OCI-LY7 (cell line): ENCODE results near the gene UACA. TPM values are rescaled to one million over a fixed set of nuclear protein-coding genes. Genes with fewer than 3 reads are reported as not detected.

ENCODE experiments used
- BruUV-seq: library from RNA; stranded (reverse); fragments of 400-500 nt; replicated peaks from 2 replicates; lab custom pipeline; 2021; lab: Mats Ljungman, UMichigan
- CTCF ChIA-PET: fragments of 300-600 bp; sonication (Branson Sonifier 250); formaldehyde crosslinking; loops from one replicate; lab custom pipeline; 2022; ENCODE audit warnings: antibody characterized with exemption; ENCODE audit not compliant: unreplicated experiment; lab: Charles Lee
- POLR2A ChIA-PET: fragments of 300-600 bp; sonication (Branson Sonifier 250); formaldehyde crosslinking; loops from one replicate; lab custom pipeline; 2022; ENCODE audit warnings: antibody characterized with exemption; lab: Charles Lee
- DNase-seq: peaks from one replicate; pipeline ENCODE4 v3.0.0-alpha.2; 2015; ENCODE audit warnings: low spot score
- H2AFZ ChIP-seq: fragments of 200-600 bp; sonication (generic), shearing (Covaris generic); 2 replicates; pipeline ENCODE4 v1.6.1; 2014; ENCODE audit warnings: mild to moderate bottlenecking, antibody characterized with exemption, low read length, moderate library complexity
- H3K27ac ChIP-seq: fragments of 200-600 bp; sonication (generic); 2 replicates; pipeline ENCODE4 v1.5.1; 2014; ENCODE audit warnings: mixed run types, low read depth, mild to moderate bottlenecking, moderate library complexity, low read length, inconsistent platforms; ENCODE audit not compliant: poor library complexity, severe bottlenecking
- H3K36me3 ChIP-seq: fragments of 200-600 bp; sonication (generic); 2 replicates; pipeline ENCODE4 v1.6.1; 2014; ENCODE audit warnings: mild to moderate bottlenecking, antibody characterized with exemption, low read length, moderate library complexity, mixed read lengths; ENCODE audit not compliant: insufficient read depth
- H3K4me1 ChIP-seq: fragments of 200-600 bp; sonication (generic); 2 replicates; pipeline ENCODE4 v1.5.1; 2014; ENCODE audit warnings: mild to moderate bottlenecking, low read length; ENCODE audit not compliant: insufficient read depth, poor library complexity, severe bottlenecking
- H3K4me2 ChIP-seq: fragments of 200-600 bp; sonication (generic); 2 replicates; pipeline ENCODE4 v1.6.1; 2014; ENCODE audit warnings: mild to moderate bottlenecking, low read length
- H3K4me3 ChIP-seq: fragments of 200-600 bp; sonication (generic); 2 replicates; pipeline ENCODE4 v1.5.1; 2014; ENCODE audit warnings: mild to moderate bottlenecking, low read depth, low read length; ENCODE audit not compliant: poor library complexity, severe bottlenecking
- H3K79me2 ChIP-seq: fragments of 200-600 bp; sonication (generic); 2 replicates; pipeline ENCODE4 v1.6.1; 2016; ENCODE audit warnings: low read depth, mild to moderate bottlenecking, low read length, moderate library complexity, mixed read lengths; ENCODE audit not compliant: insufficient read depth
- H3K9me2 ChIP-seq: fragments of 200-600 bp; sonication (generic); 2 replicates; pipeline ENCODE4 v1.6.1; 2016; ENCODE audit warnings: mild to moderate bottlenecking, low read length, mixed read lengths; ENCODE audit not compliant: insufficient read depth
- H3K9me3 ChIP-seq: fragments of 200-600 bp; sonication (generic); 2 replicates; pipeline ENCODE4 v1.6.1; 2014; ENCODE audit warnings: mild to moderate bottlenecking, mixed run types, low read length, mixed read lengths
- H4K20me1 ChIP-seq: fragments of 200-600 bp; sonication (generic); 2 replicates; pipeline ENCODE4 v1.6.1; 2014; ENCODE audit warnings: mild to moderate bottlenecking, antibody characterized with exemption, low read length, moderate library complexity, mixed read lengths; ENCODE audit not compliant: insufficient read depth
- EZH2phosphoT487 ChIP-seq: fragments of 200-600 bp; sonication (generic); IDR thresholded peaks from 2 replicates; pipeline ENCODE4 v1.6.1; 2018; ENCODE audit warnings: low read depth, borderline replicate concordance, mild to moderate bottlenecking, mixed run types, antibody characterized with exemption, low read length, moderate library complexity, mixed read lengths
- intact Hi-C: fragments of 100-400 bp; cut with micrococcal nuclease; formaldehyde crosslinking; loops from one replicate; pipeline ENCODE4 v1.10.0; 2022; ENCODE audit not compliant: unreplicated experiment
- total RNA-seq, 2 experiments: library from RNA; depleted of rRNA in 1 of 2; stranded (reverse); fragments of >200 nt in 1 of 2; shearing (Covaris generic) in 1 of 2; gene quantifications; 2 replicates each; pipeline ENCODE4 v1.2.3, GENCODE V29; 2014 to 2022
- TF ChIP-seq, protein P1 (sequence below): fragments of 200-600 bp; sonication (generic); conservative IDR thresholded peaks from 2 replicates; pipeline ENCODE4 v1.5.1; 2014; ENCODE audit warnings: mild to moderate bottlenecking, antibody characterized with exemption, low read length, moderate library complexity, mixed read lengths

The UACA gene
- total RNA-seq, 2 experiments from 2014 or later = not detected

DNA sequence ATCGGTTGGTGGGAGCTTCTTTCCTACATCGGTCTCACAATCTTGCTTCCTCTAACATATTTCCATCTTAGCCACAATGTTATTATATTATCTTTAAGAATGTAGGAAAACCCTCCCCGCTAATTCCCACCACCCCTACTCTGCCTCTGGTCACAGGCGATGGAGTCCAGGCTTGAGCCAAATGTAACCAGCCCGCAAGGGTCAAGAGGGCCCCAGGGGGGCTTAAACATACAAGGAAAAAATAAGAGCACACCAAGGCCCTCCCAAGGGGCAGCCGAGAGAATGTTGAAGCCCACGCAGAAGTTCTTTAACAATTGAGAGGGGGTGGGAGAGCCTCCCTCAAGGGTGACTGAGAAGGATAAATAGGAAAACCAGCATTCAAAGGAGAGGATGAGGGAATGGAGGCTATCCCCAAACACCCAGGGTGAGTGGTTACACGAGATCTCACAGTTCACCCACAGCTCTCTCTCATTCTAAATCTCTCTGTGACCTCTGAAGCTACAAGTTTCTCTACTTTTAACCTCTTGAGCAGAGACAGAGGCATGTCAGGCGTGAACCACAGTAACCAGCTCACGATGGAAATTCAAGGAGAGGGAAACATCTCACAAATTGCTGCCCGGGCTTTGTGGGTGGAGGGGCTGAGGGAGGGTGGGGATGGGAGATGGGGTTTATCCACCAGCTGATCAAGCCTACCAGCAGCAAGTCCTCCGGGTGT, 31.4 kb upstream of the UACA start:
- Histone ChIP-seq H3K4me3 (no peak overlapping the region), H3K27ac (no peak overlapping the region), H3K4me2 (no peak overlapping the region), H3K9me3 (no peaks in the 10 kb centered on the region), H3K36me3 (no peaks in the 10 kb centered on the region), H2AFZ (no peak overlapping the region), H3K79me2 (no peaks in the 10 kb centered on the region), H4K20me1 (no peaks in the 10 kb centered on the region), H3K9me2 (no peaks in the 10 kb centered on the region), H3K4me1 (no peaks in the 10 kb centered on the region)
- ChIA-PET POLR2A (no interaction called here), CTCF (no interaction called here)
- intact Hi-C loops = no loop called here
- no peak for DNase-seq
- BruUV-seq = no TSS peak
- TF ChIP-seq, protein P1, sequence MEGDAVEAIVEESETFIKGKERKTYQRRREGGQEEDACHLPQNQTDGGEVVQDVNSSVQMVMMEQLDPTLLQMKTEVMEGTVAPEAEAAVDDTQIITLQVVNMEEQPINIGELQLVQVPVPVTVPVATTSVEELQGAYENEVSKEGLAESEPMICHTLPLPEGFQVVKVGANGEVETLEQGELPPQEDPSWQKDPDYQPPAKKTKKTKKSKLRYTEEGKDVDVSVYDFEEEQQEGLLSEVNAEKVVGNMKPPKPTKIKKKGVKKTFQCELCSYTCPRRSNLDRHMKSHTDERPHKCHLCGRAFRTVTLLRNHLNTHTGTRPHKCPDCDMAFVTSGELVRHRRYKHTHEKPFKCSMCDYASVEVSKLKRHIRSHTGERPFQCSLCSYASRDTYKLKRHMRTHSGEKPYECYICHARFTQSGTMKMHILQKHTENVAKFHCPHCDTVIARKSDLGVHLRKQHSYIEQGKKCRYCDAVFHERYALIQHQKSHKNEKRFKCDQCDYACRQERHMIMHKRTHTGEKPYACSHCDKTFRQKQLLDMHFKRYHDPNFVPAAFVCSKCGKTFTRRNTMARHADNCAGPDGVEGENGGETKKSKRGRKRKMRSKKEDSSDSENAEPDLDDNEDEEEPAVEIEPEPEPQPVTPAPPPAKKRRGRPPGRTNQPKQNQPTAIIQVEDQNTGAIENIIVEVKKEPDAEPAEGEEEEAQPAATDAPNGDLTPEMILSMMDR = no peak
- TF ChIP-seq EZH2phosphoT487 = no peak

DNA sequence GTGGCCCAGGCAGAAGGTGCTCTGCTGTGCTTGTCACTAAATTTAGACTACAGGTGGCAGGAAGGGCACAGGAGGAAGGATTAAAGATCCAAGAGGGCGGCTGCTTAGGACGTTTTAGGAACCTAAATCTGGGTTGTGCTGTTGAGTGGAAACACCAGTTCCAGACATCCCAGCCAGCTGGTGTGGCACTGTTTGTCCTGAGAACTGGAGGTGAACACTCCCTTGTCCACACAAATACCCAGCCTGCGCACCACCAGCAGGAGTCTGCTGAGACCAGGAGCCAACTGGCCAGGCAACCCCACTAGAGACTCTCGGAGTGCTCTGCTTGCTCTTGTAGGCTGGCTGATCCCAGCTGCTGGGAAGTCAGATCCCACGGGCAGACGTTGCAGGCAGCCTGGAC, 30.3 kb upstream of the UACA start:
- Histone ChIP-seq H3K4me2 (no peak overlapping the region), H3K4me3 (no peak overlapping the region), H3K79me2 (no peaks in the 10 kb centered on the region), H2AFZ (no peak overlapping the region), H3K36me3 (no peaks in the 10 kb centered on the region), H4K20me1 (no peaks in the 10 kb centered on the region), H3K27ac (no peak overlapping the region), H3K9me3 (no peaks in the 10 kb centered on the region), H3K4me1 (no peaks in the 10 kb centered on the region), H3K9me2 (no peaks in the 10 kb centered on the region)
- BruUV-seq = no TSS peak
- no peak for TF ChIP-seq EZH2phosphoT487
- TF ChIP-seq, protein P1 = no peak
- intact Hi-C loops = no loop called here
- ChIA-PET CTCF (no interaction called here), POLR2A (no interaction called here)
- no peak for DNase-seq

DNA sequence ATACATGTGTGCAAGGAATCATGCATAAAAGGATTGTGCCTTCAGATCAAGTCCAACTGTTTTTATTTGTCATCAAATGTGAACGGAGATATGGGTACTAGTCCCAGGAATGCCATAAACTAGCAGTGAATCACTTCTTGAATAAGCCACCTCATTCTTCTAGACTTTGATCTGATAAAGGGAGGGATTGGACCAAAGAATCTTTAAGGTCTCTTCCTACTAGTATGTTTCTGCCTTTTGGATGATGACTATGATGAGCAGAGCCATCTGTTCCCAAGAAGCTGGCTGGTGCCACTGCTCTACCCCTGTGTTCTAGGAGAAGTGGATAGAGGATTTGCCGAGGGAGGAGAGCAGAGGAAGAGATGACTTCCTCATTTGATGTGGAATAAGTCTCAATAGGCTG, 28.8 kb upstream of the UACA start:
- no peak overlapping the region for H3K4me3 ChIP-seq
- H3K36me3 ChIP-seq = no peaks in the 10 kb centered on the region
- no peaks in the 10 kb centered on the region for H3K9me3 ChIP-seq
- no peaks in the 10 kb centered on the region for H3K79me2 ChIP-seq
- no peak overlapping the region for H3K4me2 ChIP-seq
- POLR2A ChIA-PET = no interaction called here
- no peaks in the 10 kb centered on the region for H4K20me1 ChIP-seq
- no peak for TF ChIP-seq EZH2phosphoT487
- CTCF ChIA-PET = no interaction called here
- no peak overlapping the region for H2AFZ ChIP-seq
- no peak overlapping the region for H3K27ac ChIP-seq
- DNase-seq = no peak
- no peaks in the 10 kb centered on the region for H3K4me1 ChIP-seq
- H3K9me2 ChIP-seq = no peaks in the 10 kb centered on the region
- intact Hi-C loops = no loop called here
- BruUV-seq = no TSS peak
